OCI-LY7 (cell line): ENCODE data around the gene FBXO44. TPM values are rescaled to one million over a fixed set of nuclear protein-coding genes. Genes with fewer than 3 reads are reported as not detected.
A peak's percentile ranks its signal among the peaks of the same experiment; 100 is the strongest.

Source experiments
- BruUV-seq: library from RNA; stranded (reverse); fragments of 400-500 nt; replicated peaks from 2 replicates; lab custom pipeline; 2021; lab: Mats Ljungman, UMichigan
- CTCF ChIA-PET: fragments of 300-600 bp; sonication (Branson Sonifier 250); formaldehyde crosslinking; loops from one replicate; lab custom pipeline; 2022; ENCODE audit warnings: antibody characterized with exemption; ENCODE audit not compliant: unreplicated experiment; lab: Charles Lee
- POLR2A ChIA-PET: fragments of 300-600 bp; sonication (Branson Sonifier 250); formaldehyde crosslinking; loops from one replicate; lab custom pipeline; 2022; ENCODE audit warnings: antibody characterized with exemption; lab: Charles Lee
- DNase-seq: peaks from one replicate; pipeline ENCODE4 v3.0.0-alpha.2; 2015; ENCODE audit warnings: low spot score
- H2AFZ ChIP-seq: fragments of 200-600 bp; sonication (generic), shearing (Covaris generic); 2 replicates; pipeline ENCODE4 v1.6.1; 2014; ENCODE audit warnings: mild to moderate bottlenecking, antibody characterized with exemption, low read length, moderate library complexity
- H3K27ac ChIP-seq: fragments of 200-600 bp; sonication (generic); 2 replicates; pipeline ENCODE4 v1.5.1; 2014; ENCODE audit warnings: mixed run types, low read depth, mild to moderate bottlenecking, moderate library complexity, low read length, inconsistent platforms; ENCODE audit not compliant: poor library complexity, severe bottlenecking
- H3K36me3 ChIP-seq: fragments of 200-600 bp; sonication (generic); 2 replicates; pipeline ENCODE4 v1.6.1; 2014; ENCODE audit warnings: mild to moderate bottlenecking, antibody characterized with exemption, low read length, moderate library complexity, mixed read lengths; ENCODE audit not compliant: insufficient read depth
- H3K4me1 ChIP-seq: fragments of 200-600 bp; sonication (generic); 2 replicates; pipeline ENCODE4 v1.5.1; 2014; ENCODE audit warnings: mild to moderate bottlenecking, low read length; ENCODE audit not compliant: insufficient read depth, poor library complexity, severe bottlenecking
- H3K4me2 ChIP-seq: fragments of 200-600 bp; sonication (generic); 2 replicates; pipeline ENCODE4 v1.6.1; 2014; ENCODE audit warnings: mild to moderate bottlenecking, low read length
- H3K4me3 ChIP-seq: fragments of 200-600 bp; sonication (generic); 2 replicates; pipeline ENCODE4 v1.5.1; 2014; ENCODE audit warnings: mild to moderate bottlenecking, low read depth, low read length; ENCODE audit not compliant: poor library complexity, severe bottlenecking
- H3K79me2 ChIP-seq: fragments of 200-600 bp; sonication (generic); 2 replicates; pipeline ENCODE4 v1.6.1; 2016; ENCODE audit warnings: low read depth, mild to moderate bottlenecking, low read length, moderate library complexity, mixed read lengths; ENCODE audit not compliant: insufficient read depth
- H3K9me2 ChIP-seq: fragments of 200-600 bp; sonication (generic); 2 replicates; pipeline ENCODE4 v1.6.1; 2016; ENCODE audit warnings: mild to moderate bottlenecking, low read length, mixed read lengths; ENCODE audit not compliant: insufficient read depth
- H3K9me3 ChIP-seq: fragments of 200-600 bp; sonication (generic); 2 replicates; pipeline ENCODE4 v1.6.1; 2014; ENCODE audit warnings: mild to moderate bottlenecking, mixed run types, low read length, mixed read lengths
- H4K20me1 ChIP-seq: fragments of 200-600 bp; sonication (generic); 2 replicates; pipeline ENCODE4 v1.6.1; 2014; ENCODE audit warnings: mild to moderate bottlenecking, antibody characterized with exemption, low read length, moderate library complexity, mixed read lengths; ENCODE audit not compliant: insufficient read depth
- CTCF ChIP-seq: fragments of 200-600 bp; sonication (generic); conservative IDR thresholded peaks from 2 replicates; pipeline ENCODE4 v1.5.1; 2014; ENCODE audit warnings: mild to moderate bottlenecking, antibody characterized with exemption, low read length, moderate library complexity, mixed read lengths
- EZH2phosphoT487 ChIP-seq: fragments of 200-600 bp; sonication (generic); IDR thresholded peaks from 2 replicates; pipeline ENCODE4 v1.6.1; 2018; ENCODE audit warnings: low read depth, borderline replicate concordance, mild to moderate bottlenecking, mixed run types, antibody characterized with exemption, low read length, moderate library complexity, mixed read lengths
- intact Hi-C: fragments of 100-400 bp; cut with micrococcal nuclease; formaldehyde crosslinking; loops from one replicate; pipeline ENCODE4 v1.10.0; 2022; ENCODE audit not compliant: unreplicated experiment
- total RNA-seq, 2 experiments: library from RNA; depleted of rRNA in 1 of 2; stranded (reverse); fragments of >200 nt in 1 of 2; shearing (Covaris generic) in 1 of 2; gene quantifications; 2 replicates each; pipeline ENCODE4 v1.2.3, GENCODE V29; 2014 to 2022

The FBXO44 gene
- total RNA-seq, 2 experiments from 2014 or later, result 16.2 to 20.8 TPM

GRCh38 chr1:11675325-11675724 is 20.6 kb downstream of the FBXO44 start:
- H3K79me2 ChIP-seq, result no peaks in the 10 kb centered on the region
- no peak overlapping the region for H3K27ac ChIP-seq
- no peak overlapping the region for H3K4me3 ChIP-seq
- TF ChIP-seq CTCF (no peak), EZH2phosphoT487 (no peak)
- ChIA-PET CTCF (no interaction called here), POLR2A (interaction anchor here (1.2 kb wide), 1 partner anchor 10 kb away, joined by 3 read pairs; no protein-coding TSS in a partner anchor)
- H3K4me1 ChIP-seq, result peaks cover 8% of the 10 kb centered on the region
- H4K20me1 ChIP-seq, result no peaks in the 10 kb centered on the region
- no peak for DNase-seq
- no TSS peak for BruUV-seq
- H3K4me2 ChIP-seq, result no peak overlapping the region
- H3K9me3 ChIP-seq, result no peaks in the 10 kb centered on the region
- H3K36me3 ChIP-seq, result peaks cover 54% of the 10 kb centered on the region
- no peaks in the 10 kb centered on the region for H3K9me2 ChIP-seq
- no peak overlapping the region for H2AFZ ChIP-seq
- intact Hi-C loops, result no loop called here

DNA sequence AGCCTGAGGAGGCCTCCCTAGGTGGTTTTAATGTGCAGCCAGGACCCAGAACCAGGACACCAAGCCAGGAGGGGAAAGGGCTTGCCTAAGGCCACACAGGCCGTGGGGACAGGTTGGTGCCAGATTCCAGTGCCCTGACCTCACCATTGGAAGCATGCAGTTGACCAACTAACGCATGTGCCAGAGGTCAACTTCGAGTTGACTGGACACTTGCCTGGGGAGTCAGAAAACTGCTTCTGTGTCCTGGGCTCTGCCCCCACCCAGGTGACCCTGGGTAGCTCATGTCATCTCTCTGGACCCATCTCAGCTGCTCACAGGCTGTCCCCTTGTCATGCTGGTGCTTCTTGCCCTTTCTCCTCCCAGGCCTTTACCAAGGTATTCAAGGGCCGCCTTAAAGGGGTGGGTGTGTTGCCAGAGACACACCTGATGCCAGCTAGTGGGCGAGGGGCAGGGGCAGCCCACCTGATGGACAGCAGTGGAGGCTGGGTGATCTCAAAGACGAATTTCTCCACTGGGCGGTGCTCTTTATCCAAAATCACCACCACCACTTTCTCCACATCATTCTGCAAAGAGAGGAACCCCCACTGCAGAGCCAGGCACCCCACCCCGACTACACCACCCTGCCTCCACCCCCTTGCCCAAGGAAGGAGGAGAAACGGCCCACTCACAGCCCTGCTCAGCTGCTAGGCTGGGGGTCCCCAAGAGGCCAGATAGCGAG is 21.9 kb downstream of the FBXO44 start:
- no peak overlapping the region for H3K4me3 ChIP-seq
- POLR2A ChIA-PET, result interaction anchor here (0.5 kb wide), 1 partner anchor 16 kb away, joined by 3 read pairs; no protein-coding TSS in a partner anchor
- H4K20me1 ChIP-seq, result no peaks in the 10 kb centered on the region
- CTCF ChIA-PET, result no interaction called here
- no peaks in the 10 kb centered on the region for H3K79me2 ChIP-seq
- H3K27ac ChIP-seq, result no peak overlapping the region
- no peak overlapping the region for H3K4me2 ChIP-seq
- intact Hi-C loops, result no loop called here
- H3K4me1 ChIP-seq, result peaks cover 9% of the 10 kb centered on the region
- no peaks in the 10 kb centered on the region for H3K9me3 ChIP-seq
- H3K9me2 ChIP-seq, result no peaks in the 10 kb centered on the region
- no peak overlapping the region for H2AFZ ChIP-seq
- DNase-seq, result no peak
- H3K36me3 ChIP-seq, result peaks cover 53% of the 10 kb centered on the region
- no TSS peak for BruUV-seq
- TF ChIP-seq CTCF (peak; percentile 46), EZH2phosphoT487 (no peak)

- POLR2A ChIA-PET, result interaction anchor here (0.6 kb wide), 1 partner anchor 21 kb away, joined by 5 read pairs; no protein-coding TSS in a partner anchor
- CTCF ChIA-PET, result no interaction called here
Measured at GRCh38 chr1:11678442-11678841, 23.8 kb downstream of the FBXO44 start.

More at GRCh38 chr1:11678442-11678841, 23.8 kb downstream of the FBXO44 start:
- Histone ChIP-seq H3K36me3 (peaks cover 42% of the 10 kb centered on the region; the same call in 1 of the 2 replicates), H3K9me2 (no peaks in the 10 kb centered on the region), H3K9me3 (no peaks in the 10 kb centered on the region), H4K20me1 (no peaks in the 10 kb centered on the region), H2AFZ (no peak overlapping the region), H3K79me2 (no peaks in the 10 kb centered on the region), H3K4me1 (peaks cover 24% of the 10 kb centered on the region), H3K4me3 (no peak overlapping the region), H3K4me2 (peak overlapping the region; percentile 7; the same call in 1 of the 2 replicates), H3K27ac (no peak overlapping the region)
- no peak for TF ChIP-seq CTCF
- no peak for TF ChIP-seq EZH2phosphoT487
- no peak for DNase-seq
- BruUV-seq, result TSS peak; percentile 64
- intact Hi-C loops, result no loop called here
